GM21526 (cell line): ENCODE data around the gene KLHL15.
"Not testable (repeated sequence)": the region's sequence is repeated elsewhere in the genome, so short reads cannot be mapped to it uniquely, and the experiment has no call there.

Source experiments
- ATAC-seq: cut with Tn5 transposase; IDR thresholded peaks from one replicate; pipeline ENCODE4 v1.9.1; 2021; ENCODE audit warnings: moderate library complexity; ENCODE audit not compliant: unreplicated experiment, low FRiP score

The KLHL15 gene

GRCh38 chrX:24027086-24027485 lies at the start of gene KLHL15:
Gene KLHL15, minus strand, starts transcription at chrX:24027186. Its CDS starts 20,493 bp downstream, at chrX:24006693.
- ATAC-seq, result no peak

GRCh38 chrX:24069877-24070276 lies 42.9 kb upstream of the KLHL15 start:
- no peak for ATAC-seq

GRCh38 chrX:24063488-24063887 lies 36.5 kb upstream of the KLHL15 start:
- ATAC-seq, result no peak

- ATAC-seq, result peak; percentile 20
Measured at GRCh38 chrX:24055043-24055356, 28.0 kb upstream of the KLHL15 start.

GRCh38 chrX:24054182-24055042 lies 27.4 kb upstream of the KLHL15 start, which contains the start of gene EIF2S3:
Gene EIF2S3, plus strand, starts transcription at chrX:24054956. Its CDS starts 13 bp downstream, at chrX:24054969.
- ATAC-seq, result peak; percentile 92

GRCh38 chrX:24050522-24051318 lies 23.7 kb upstream of the KLHL15 start:
- ATAC-seq, result not testable (repeated sequence)

- ATAC-seq, result not testable (repeated sequence)
Measured at GRCh38 chrX:24049643-24050042, 22.7 kb upstream of the KLHL15 start.

GRCh38 chrX:24046060-24046459 lies 19.1 kb upstream of the KLHL15 start:
- not testable (repeated sequence) for ATAC-seq

GRCh38 chrX:24037729-24038128 lies 10.7 kb upstream of the KLHL15 start:
- no peak for ATAC-seq

- no peak for ATAC-seq
Measured at GRCh38 chrX:24034485-24034884, 7.5 kb upstream of the KLHL15 start.

GRCh38 chrX:24030597-24030996 lies 3.6 kb upstream of the KLHL15 start:
- ATAC-seq, result no peak

GRCh38 chrX:24027985-24028384 lies 999 bp upstream of the KLHL15 start:
- no peak for ATAC-seq

- ATAC-seq, result no peak
Measured at GRCh38 chrX:24026432-24026831, 554 bp downstream of the KLHL15 start.

- ATAC-seq, result peak; percentile 31
Measured at GRCh38 chrX:24025741-24026403, 1.1 kb downstream of the KLHL15 start.

GRCh38 chrX:24024819-24025740 lies 1.9 kb downstream of the KLHL15 start:
- peak; percentile 88 for ATAC-seq

- ATAC-seq, result no peak
Measured at GRCh38 chrX:24023972-24024669, 2.9 kb downstream of the KLHL15 start.

- ATAC-seq, result no peak
Measured at GRCh38 chrX:24023544-24023943, 3.4 kb downstream of the KLHL15 start.

GRCh38 chrX:24020306-24020876 lies 6.6 kb downstream of the KLHL15 start:
- ATAC-seq, result no peak

GRCh38 chrX:24019448-24019847 lies 7.5 kb downstream of the KLHL15 start:
- ATAC-seq, result no peak
